Measurements from ENCODE around the gene RPS6KA1. TPM values are rescaled to one million over a fixed set of nuclear protein-coding genes. Genes with fewer than 3 reads are reported as not detected.

Gene RPS6KA1
- total RNA-seq, 5 donors from 2014 or later (not counting 1 experiment from before 2014, with no cell fraction given) = 85.8 to 123 (median 101) TPM

GRCh38 chr1:26529405-26529654 lies 231 bp upstream of the RPS6KA1 start:
- Histone ChIP-seq H3K4me3 (ENCODE audit: control insufficient read depth in 1 of 2, extremely low read depth in 1 of 2, low read length in 1 of 2) (peak overlapping the region; percentile 1 to 38), H3K36me3 (ENCODE audit: control insufficient read depth in 2 of 2, extremely low read depth in 1 of 2, insufficient read depth in 1 of 2, low read length in 1 of 2) (no peaks in the 10 kb centered on the region), H3K27me3 (replicated peaks in 1 of 2; ENCODE audit: control insufficient read depth in 2 of 2, extremely low read depth in 1 of 2, insufficient read depth in 2 of 2, low read length in 1 of 2) (peaks cover 0 to 3% of the 10 kb centered on the region in 2 experiments), H3K4me1 (ENCODE audit: control insufficient read depth in 1 of 2, extremely low read depth in 1 of 2, insufficient read depth in 2 of 2, low read length in 2 of 2) (peaks cover 9 to 35% of the 10 kb centered on the region in 2 experiments), H3K27ac (ENCODE audit: low read length) (no peak overlapping the region), H3K9me3 (no peaks in the 10 kb centered on the region)
- no peak for ATAC-seq (replicated peaks in 1 of 4)
- H3K9me3 Mint-ChIP-seq = no peaks in the 10 kb centered on the region
- no peaks in the 10 kb centered on the region for H3K36me3 Mint-ChIP-seq
- peak overlapping the region; percentile 85 to 90 (median 89) for H3K4me3 Mint-ChIP-seq
- CTCF ChIA-PET = interaction anchor here in 1 of 2 donors (0.5 to 0.9 kb wide), 2 partner anchors 9 to 109 kb away, joined by 3 to 7 read pairs; no protein-coding TSS in a partner anchor
- peaks cover 23 to 31% (median 24%) of the 10 kb centered on the region in 3 donors for H3K4me1 Mint-ChIP-seq
- peak overlapping the region; percentile 55 to 81 for H3K27ac Mint-ChIP-seq
- H3K27me3 Mint-ChIP-seq = peaks cover 0 to 4% of the 10 kb centered on the region in 2 donors
- WGBS (ENCODE audit: insufficient coverage) = 1% methylated on average over 18 of the region's 19 CpGs
- POLR2A ChIA-PET = no interaction called here
- DNase-seq = peak in 1 of 35 experiments; percentile 6

- Mint-ChIP-seq H3K36me3 (no peaks in the 10 kb centered on the region), H3K27ac (peak overlapping the region; percentile 70 to 71), H3K4me3 (peak overlapping the region; percentile 78 to 90 (median 85)), H3K9me3 (no peaks in the 10 kb centered on the region), H3K4me1 (peaks cover 34 to 42% (median 35%) of the 10 kb centered on the region in 3 donors), H3K27me3 (no peaks in the 10 kb centered on the region)
- Histone ChIP-seq H3K9me3 (no peaks in the 10 kb centered on the region), H3K27me3 (replicated peaks in 1 of 2; ENCODE audit: control insufficient read depth in 2 of 2, extremely low read depth in 1 of 2, insufficient read depth in 2 of 2, low read length in 1 of 2) (peaks cover 0 to 3% of the 10 kb centered on the region in 2 experiments), H3K27ac (ENCODE audit: low read length) (peak overlapping the region; percentile 18), H3K4me1 (ENCODE audit: control insufficient read depth in 1 of 2, extremely low read depth in 1 of 2, insufficient read depth in 2 of 2, low read length in 2 of 2) (peaks cover 11 to 45% of the 10 kb centered on the region in 2 experiments), H3K36me3 (ENCODE audit: control insufficient read depth in 2 of 2, extremely low read depth in 1 of 2, insufficient read depth in 1 of 2, low read length in 1 of 2) (no peaks in the 10 kb centered on the region), H3K4me3 (ENCODE audit: control insufficient read depth in 1 of 2, extremely low read depth in 1 of 2, low read length in 1 of 2) (peak overlapping the region; percentile 69 to 71)
- 73% methylated on average over 5 of the region's 8 CpGs for WGBS (ENCODE audit: insufficient coverage)
- ATAC-seq (replicated peaks in 1 of 4) (no peak), DNase-seq (no peak)
- POLR2A ChIA-PET = no interaction called here
- CTCF ChIA-PET = interaction anchor here (0.5 to 1.1 kb wide), 3 partner anchors 10 to 396 kb away, joined by 3 read pairs; no protein-coding TSS in a partner anchor
These were observed 891 bp downstream of the RPS6KA1 start for GRCh38 chr1:26530410-26530894.

- ChIA-PET CTCF (interaction anchor here (0.5 to 1.1 kb wide), 2 partner anchors 10 to 396 kb away, joined by 3 read pairs; no protein-coding TSS in a partner anchor), POLR2A (no interaction called here)
- Histone ChIP-seq H3K4me3 (ENCODE audit: control insufficient read depth in 1 of 2, extremely low read depth in 1 of 2, low read length in 1 of 2) (no peak overlapping the region), H3K4me1 (ENCODE audit: control insufficient read depth in 1 of 2, extremely low read depth in 1 of 2, insufficient read depth in 2 of 2, low read length in 2 of 2) (peaks cover 11 to 51% of the 10 kb centered on the region in 2 experiments), H3K27ac (ENCODE audit: low read length) (no peak overlapping the region), H3K9me3 (no peaks in the 10 kb centered on the region), H3K36me3 (ENCODE audit: control insufficient read depth in 2 of 2, extremely low read depth in 1 of 2, insufficient read depth in 1 of 2, low read length in 1 of 2) (no peaks in the 10 kb centered on the region), H3K27me3 (replicated peaks in 1 of 2; ENCODE audit: control insufficient read depth in 2 of 2, extremely low read depth in 1 of 2, insufficient read depth in 2 of 2, low read length in 1 of 2) (peaks cover 0 to 3% of the 10 kb centered on the region in 2 experiments)
- peak in 1 of 35 experiments; percentile 12 for DNase-seq
- WGBS (ENCODE audit: insufficient coverage) = 86% methylated on average over 9 of the region's 9 CpGs
- H3K27me3 Mint-ChIP-seq = no peaks in the 10 kb centered on the region
- ATAC-seq (replicated peaks in 1 of 4) = no peak
- no peaks in the 10 kb centered on the region for H3K36me3 Mint-ChIP-seq
- no peaks in the 10 kb centered on the region for H3K9me3 Mint-ChIP-seq
- H3K4me1 Mint-ChIP-seq = peaks cover 35 to 46% (median 36%) of the 10 kb centered on the region in 3 donors
- H3K4me3 Mint-ChIP-seq = peak overlapping the region; percentile 78 to 90 (median 85)
- peak overlapping the region in 1 of 2 donors; percentile 71 for H3K27ac Mint-ChIP-seq
These were observed 1.5 kb downstream of the RPS6KA1 start for GRCh38 chr1:26530895-26531598.

- Mint-ChIP-seq H3K4me1 (peaks cover 35 to 51% (median 40%) of the 10 kb centered on the region in 3 donors), H3K9me3 (no peaks in the 10 kb centered on the region), H3K27ac (no peak overlapping the region), H3K27me3 (no peaks in the 10 kb centered on the region), H3K36me3 (no peaks in the 10 kb centered on the region), H3K4me3 (peak overlapping the region in 2 of 3 donors; percentile 25 to 90)
- H3K4me3 ChIP-seq (ENCODE audit: control insufficient read depth in 1 of 2, extremely low read depth in 1 of 2, low read length in 1 of 2) = no peak overlapping the region
- H3K36me3 ChIP-seq (ENCODE audit: control insufficient read depth in 2 of 2, extremely low read depth in 1 of 2, insufficient read depth in 1 of 2, low read length in 1 of 2) = no peaks in the 10 kb centered on the region
- ChIA-PET POLR2A (interaction anchor here in 1 of 2 donors (0.5 kb wide), 1 partner anchor 15 kb away, joined by 10 read pairs; no protein-coding TSS in a partner anchor), CTCF (no interaction called here)
- 85% methylated on average over 6 of the region's 12 CpGs for WGBS (ENCODE audit: insufficient coverage)
- H3K9me3 ChIP-seq = no peaks in the 10 kb centered on the region
- H3K27ac ChIP-seq (ENCODE audit: low read length) = no peak overlapping the region
- DNase-seq (no peak), ATAC-seq (replicated peaks in 1 of 4) (no peak)
- H3K4me1 ChIP-seq (ENCODE audit: control insufficient read depth in 1 of 2, extremely low read depth in 1 of 2, insufficient read depth in 2 of 2, low read length in 2 of 2) = peaks cover 11 to 55% of the 10 kb centered on the region in 2 experiments
- H3K27me3 ChIP-seq (replicated peaks in 1 of 2; ENCODE audit: control insufficient read depth in 2 of 2, extremely low read depth in 1 of 2, insufficient read depth in 2 of 2, low read length in 1 of 2) = peaks cover 0 to 3% of the 10 kb centered on the region in 2 experiments
These were observed 2.1 kb downstream of the RPS6KA1 start for GRCh38 chr1:26531651-26532131.

GRCh38 chr1:26533951-26534509 lies 4.5 kb downstream of the RPS6KA1 start:
- ChIA-PET POLR2A (no interaction called here), CTCF (no interaction called here)
- no peak for ATAC-seq (replicated peaks in 1 of 4)
- no peak overlapping the region for H3K27ac ChIP-seq (ENCODE audit: low read length)
- H3K36me3 ChIP-seq (ENCODE audit: control insufficient read depth in 2 of 2, extremely low read depth in 1 of 2, insufficient read depth in 1 of 2, low read length in 1 of 2) = no peaks in the 10 kb centered on the region
- H3K4me1 Mint-ChIP-seq = peaks cover 50 to 66% (median 53%) of the 10 kb centered on the region in 3 donors
- peak overlapping the region in 1 of 3 donors; percentile 32 for H3K4me3 Mint-ChIP-seq
- H3K9me3 ChIP-seq = no peaks in the 10 kb centered on the region
- H3K4me3 ChIP-seq (ENCODE audit: control insufficient read depth in 1 of 2, extremely low read depth in 1 of 2, low read length in 1 of 2) = no peak overlapping the region
- H3K4me1 ChIP-seq (ENCODE audit: control insufficient read depth in 1 of 2, extremely low read depth in 1 of 2, insufficient read depth in 2 of 2, low read length in 2 of 2) = peaks cover 21 to 76% of the 10 kb centered on the region in 2 experiments
- 83% methylated on average over 3 of the region's 5 CpGs for WGBS (ENCODE audit: insufficient coverage)
- DNase-seq = no peak
- no peaks in the 10 kb centered on the region for H3K36me3 Mint-ChIP-seq
- H3K27ac Mint-ChIP-seq = peak overlapping the region; percentile 69 to 83
- peaks cover 0 to 3% of the 10 kb centered on the region in 2 experiments for H3K27me3 ChIP-seq (replicated peaks in 1 of 2; ENCODE audit: control insufficient read depth in 2 of 2, extremely low read depth in 1 of 2, insufficient read depth in 2 of 2, low read length in 1 of 2)
- H3K9me3 Mint-ChIP-seq = no peaks in the 10 kb centered on the region
- H3K27me3 Mint-ChIP-seq = no peaks in the 10 kb centered on the region

GRCh38 chr1:26535201-26535600 lies 5.6 kb downstream of the RPS6KA1 start:
- H3K27me3 Mint-ChIP-seq = no peaks in the 10 kb centered on the region
- no CpG with 5 or more reads among the region's 1 CpG for WGBS (ENCODE audit: insufficient coverage)
- no peaks in the 10 kb centered on the region for H3K36me3 Mint-ChIP-seq
- no peak overlapping the region for H3K4me3 ChIP-seq (ENCODE audit: control insufficient read depth in 1 of 2, extremely low read depth in 1 of 2, low read length in 1 of 2)
- ChIA-PET CTCF (interaction anchor here (0.6 kb wide), 3 partner anchors 10 to 1098 kb away, joined by 3 to 4 read pairs (median 4); no protein-coding TSS in a partner anchor), POLR2A (interaction anchor here in 1 of 2 donors (0.5 kb wide), 1 partner anchor 201 kb away, joined by 9 read pairs; no protein-coding TSS in a partner anchor)
- no peak overlapping the region for H3K27ac ChIP-seq (ENCODE audit: low read length)
- DNase-seq (no peak), ATAC-seq (replicated peaks in 1 of 4) (peak in 1 of 4 experiments; percentile 30)
- H3K4me1 ChIP-seq (ENCODE audit: control insufficient read depth in 1 of 2, extremely low read depth in 1 of 2, insufficient read depth in 2 of 2, low read length in 2 of 2) = peaks cover 31 to 81% of the 10 kb centered on the region in 2 experiments
- no peaks in the 10 kb centered on the region for H3K27me3 ChIP-seq (replicated peaks in 1 of 2; ENCODE audit: control insufficient read depth in 2 of 2, extremely low read depth in 1 of 2, insufficient read depth in 2 of 2, low read length in 1 of 2)
- no peaks in the 10 kb centered on the region for H3K9me3 Mint-ChIP-seq
- peak overlapping the region; percentile 76 to 83 for H3K27ac Mint-ChIP-seq
- peaks cover 57 to 72% (median 60%) of the 10 kb centered on the region in 3 donors for H3K4me1 Mint-ChIP-seq
- no peaks in the 10 kb centered on the region for H3K36me3 ChIP-seq (ENCODE audit: control insufficient read depth in 2 of 2, extremely low read depth in 1 of 2, insufficient read depth in 1 of 2, low read length in 1 of 2)
- no peaks in the 10 kb centered on the region for H3K9me3 ChIP-seq
- H3K4me3 Mint-ChIP-seq = peak overlapping the region in 1 of 3 donors; percentile 32

All from T-cell (primary cell).